GM12878 (cell line): ENCODE data around the gene CDC42EP3.

Experiments
- CTCF ChIP-seq, 3 experiments: IDR thresholded peaks in 2 of 3; conservative IDR thresholded peaks in 1 of 3; 2 replicates each; pipeline ENCODE4 v1.5.1; 2011; ENCODE audit warnings: low read depth in 3 of 3, low read length in 3 of 3, mild to moderate bottlenecking in 3 of 3, control low read depth in 2 of 3, moderate library complexity in 2 of 3, inconsistent platforms in 1 of 3, mixed read lengths in 1 of 3; ENCODE audit not compliant: control insufficient read depth in 2 of 3, insufficient read depth in 1 of 3; ENCODE audit errors: extremely low read depth in 1 of 3
- GABPA ChIP-seq: IDR thresholded peaks from 2 replicates; pipeline ENCODE4 v1.6.1; 2014; ENCODE audit warnings: antibody characterized with exemption, low read depth, mild to moderate bottlenecking, inconsistent platforms
- NR2F1 ChIP-seq: fragments of 450-650 bp; conservative IDR thresholded peaks from 2 replicates; pipeline ENCODE4 v1.6.1; 2017; ENCODE audit warnings: mild to moderate bottlenecking

- TF ChIP-seq NR2F1 = no peak
- TF ChIP-seq GABPA = no peak
- no peak for TF ChIP-seq CTCF (IDR thresholded peaks at IDR 0.05 in 2 of 3, conservative IDR thresholded peaks at IDR 0.05 in 1 of 3; ENCODE audit: control insufficient read depth in 2 of 3, extremely low read depth in 1 of 3, insufficient read depth in 1 of 3, low read depth in 3 of 3, low read length in 3 of 3)
Observed at GRCh38 chr2:37666772-37667171, 4.7 kb downstream of the CDC42EP3 start.
